HepG2 (cell line): ENCODE results near the gene CCK. TPM values are rescaled to one million over a fixed set of nuclear protein-coding genes. Genes with fewer than 3 reads are reported as not detected.

Experiments used
- ATF7-NPFF ChIP-seq: sonication (generic); formaldehyde crosslinking; IDR thresholded peaks from 2 replicates; pipeline ENCODE4 v1.8.1; 2023; ENCODE audit warnings: mild to moderate bottlenecking, low read depth, missing genetic modification reagents, moderate library complexity
- FOXK1 ChIP-seq: sonication (generic); formaldehyde crosslinking; IDR thresholded peaks from 2 replicates; pipeline ENCODE4 v1.4.0; 2020; ENCODE audit warnings: low read depth, missing genetic modification reagents, borderline replicate concordance
- HBP1 ChIP-seq: IDR thresholded peaks from 2 replicates; pipeline ENCODE4 v1.6.1; 2016; ENCODE audit warnings: low read depth, control low read depth
- HES4 ChIP-seq: sonication (generic); formaldehyde crosslinking; IDR thresholded peaks from 2 replicates; pipeline ENCODE4 v1.9.0; 2021; ENCODE audit warnings: mild to moderate bottlenecking, missing genetic modification reagents, borderline replicate concordance
- KDM6A ChIP-seq: IDR thresholded peaks from 2 replicates; pipeline ENCODE4 v1.6.1; 2016; ENCODE audit warnings: low read depth
- SNRNP70 ChIP-seq: fragments of 200-400 bp; formaldehyde crosslinking; IDR thresholded peaks from 2 replicates; pipeline ENCODE4 v1.6.1; 2017; ENCODE audit warnings: mild to moderate bottlenecking, low read depth, low read length, moderate library complexity
- TBX3 ChIP-seq: fragments of 450-650 bp; IDR thresholded peaks from 2 replicates; pipeline ENCODE4 v1.6.1; 2017; ENCODE audit warnings: antibody characterized with exemption, mild to moderate bottlenecking, inconsistent platforms, borderline replicate concordance
- ZBTB10 ChIP-seq: sonication (generic); formaldehyde crosslinking; IDR thresholded peaks from 2 replicates; pipeline ENCODE4 v1.4.0; 2020; ENCODE audit warnings: missing genetic modification reagents, borderline replicate concordance
- ZNF225 ChIP-seq: sonication (generic); formaldehyde crosslinking; IDR thresholded peaks from 2 replicates; pipeline ENCODE4 v1.4.0; 2020; ENCODE audit warnings: mild to moderate bottlenecking, missing genetic modification reagents
- ZNF317 ChIP-seq: sonication (generic); formaldehyde crosslinking; IDR thresholded peaks from 2 replicates; pipeline ENCODE4 v1.5.0; 2020; ENCODE audit warnings: mild to moderate bottlenecking, missing genetic modification reagents
- ZNF337 ChIP-seq: sonication (generic); formaldehyde crosslinking; IDR thresholded peaks from 2 replicates; pipeline ENCODE4 v1.5.1; 2020; ENCODE audit warnings: missing genetic modification reagents, low read depth, mild to moderate bottlenecking, borderline replicate concordance
- ZNF431 ChIP-seq: sonication (generic); formaldehyde crosslinking; IDR thresholded peaks from 2 replicates; pipeline ENCODE4 v1.9.0; 2022; ENCODE audit warnings: missing genetic modification reagents, low read depth, mild to moderate bottlenecking, borderline replicate concordance
- ZNF496 ChIP-seq: sonication (generic); formaldehyde crosslinking; IDR thresholded peaks from 2 replicates; pipeline ENCODE4 v1.8.1; 2023; ENCODE audit warnings: mild to moderate bottlenecking, moderate library complexity, missing genetic modification reagents; ENCODE audit not compliant: insufficient replicate concordance
- ZNF572 ChIP-seq: sonication (generic); formaldehyde crosslinking; IDR thresholded peaks from 2 replicates; pipeline ENCODE4 v1.5.1; 2020; ENCODE audit warnings: mild to moderate bottlenecking, missing genetic modification reagents
- ZNF678 ChIP-seq: sonication (generic); formaldehyde crosslinking; IDR thresholded peaks from 2 replicates; pipeline ENCODE4 v1.4.0; 2020; ENCODE audit warnings: mild to moderate bottlenecking, missing genetic modification reagents
- ZNF781 ChIP-seq: sonication (generic); formaldehyde crosslinking; IDR thresholded peaks from 2 replicates; pipeline ENCODE4 v1.5.1; 2020; ENCODE audit warnings: borderline replicate concordance, mild to moderate bottlenecking, missing genetic modification reagents; ENCODE audit errors: not compliant biosample characterization
- ZNF841 ChIP-seq: sonication (generic); formaldehyde crosslinking; IDR thresholded peaks from 2 replicates; pipeline ENCODE4 v1.8.1; 2023; ENCODE audit warnings: missing genetic modification reagents, borderline replicate concordance
- ZNF850 ChIP-seq: sonication (generic); formaldehyde crosslinking; conservative IDR thresholded peaks from 2 replicates; pipeline ENCODE4 v1.9.0; 2021; ENCODE audit warnings: mild to moderate bottlenecking, missing genetic modification reagents
- ZSCAN22 ChIP-seq: sonication (generic); formaldehyde crosslinking; IDR thresholded peaks from 2 replicates; pipeline ENCODE4 v1.4.0; 2020; ENCODE audit warnings: mild to moderate bottlenecking, missing genetic modification reagents
- polyA plus RNA-seq, 8 experiments: library from polyadenylated mRNA; depleted of rRNA in 3 of 8; stranded (reverse) in 7 of 8; unstranded in 1 of 8; fragments of >200 nt; fragmentation: Illumina TruSeq in 4 of 8; extraction: Trizol in 4 of 8; gene quantifications; 2 replicates each; pipeline versions ENCODE4 v1.2.1 to v1.2.3, GENCODE V29; 2011 to 2016; ENCODE audit warnings: low read depth in 4 of 8, missing spikeins in 1 of 8, mixed read lengths in 1 of 8; ENCODE audit not compliant: insufficient read depth in 1 of 8
- total RNA-seq, 5 experiments: library from RNA; depleted of rRNA; stranded (reverse); fragments of >200 nt; fragmentation: Illumina TruSeq; extraction: Trizol; gene quantifications; 2 replicates each; pipeline ENCODE4 v1.2.3, GENCODE V29; 2016; ENCODE audit warnings: low read depth in 1 of 5
- TF ChIP-seq, protein P1 (sequence below): sonication (generic); formaldehyde crosslinking; IDR thresholded peaks from 2 replicates; pipeline ENCODE4 v1.4.0; 2020; ENCODE audit warnings: missing genetic modification reagents; ENCODE audit errors: not compliant biosample characterization
- TF ChIP-seq, protein P2 (sequence below), 2 experiments: IDR thresholded peaks; 2 replicates each; pipeline ENCODE4 v1.6.1; 2011 to 2012; ENCODE audit warnings: low read length in 2 of 2, borderline replicate concordance in 1 of 2, low read depth in 1 of 2, mild to moderate bottlenecking in 1 of 2, moderate library complexity in 1 of 2

The CCK gene
- total and polyA plus RNA-seq, 2 of the 13 experiments (the other 11 are each of a cell fraction or from before 2014, with no cell fraction given): not detected

GRCh38 chr3:42300013-42300412 is 34.0 kb upstream of the CCK start (continued):
- TF ChIP-seq ZNF496 (CRISPR knock-in tag) (no peak), ZNF572 (CRISPR knock-in tag) (no peak), ZNF317 (CRISPR knock-in tag) (no peak), ZNF781 (CRISPR knock-in tag) (no peak), HBP1 (CRISPR knock-in tag) (peak; percentile 89), ZNF850 (CRISPR knock-in tag) (no peak), ZBTB10 (CRISPR knock-in tag) (no peak), TBX3 (no peak), HES4 (CRISPR knock-in tag) (no peak), ZSCAN22 (no peak), KDM6A (no peak), ZNF225 (CRISPR knock-in tag) (no peak), ZNF431 (CRISPR knock-in tag) (no peak), ZNF337 (CRISPR knock-in tag) (no peak), ATF7-NPFF (CRISPR knock-in tag) (no peak), SNRNP70 (no peak), FOXK1 (CRISPR knock-in tag) (peak; percentile 42; the same call in 1 of the 2 replicates), ZNF841 (0 out of 2 replicates have a peak, but pooled peaks have one; percentile 36), ZNF678 (CRISPR knock-in tag) (no peak)
- TF ChIP-seq, protein P1, sequence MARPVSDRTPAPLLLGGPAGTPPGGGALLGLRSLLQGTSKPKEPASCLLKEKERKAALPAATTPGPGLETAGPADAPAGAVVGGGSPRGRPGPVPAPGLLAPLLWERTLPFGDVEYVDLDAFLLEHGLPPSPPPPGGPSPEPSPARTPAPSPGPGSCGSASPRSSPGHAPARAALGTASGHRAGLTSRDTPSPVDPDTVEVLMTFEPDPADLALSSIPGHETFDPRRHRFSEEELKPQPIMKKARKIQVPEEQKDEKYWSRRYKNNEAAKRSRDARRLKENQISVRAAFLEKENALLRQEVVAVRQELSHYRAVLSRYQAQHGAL (CRISPR knock-in tag): peak; percentile 48
- TF ChIP-seq, protein P2, sequence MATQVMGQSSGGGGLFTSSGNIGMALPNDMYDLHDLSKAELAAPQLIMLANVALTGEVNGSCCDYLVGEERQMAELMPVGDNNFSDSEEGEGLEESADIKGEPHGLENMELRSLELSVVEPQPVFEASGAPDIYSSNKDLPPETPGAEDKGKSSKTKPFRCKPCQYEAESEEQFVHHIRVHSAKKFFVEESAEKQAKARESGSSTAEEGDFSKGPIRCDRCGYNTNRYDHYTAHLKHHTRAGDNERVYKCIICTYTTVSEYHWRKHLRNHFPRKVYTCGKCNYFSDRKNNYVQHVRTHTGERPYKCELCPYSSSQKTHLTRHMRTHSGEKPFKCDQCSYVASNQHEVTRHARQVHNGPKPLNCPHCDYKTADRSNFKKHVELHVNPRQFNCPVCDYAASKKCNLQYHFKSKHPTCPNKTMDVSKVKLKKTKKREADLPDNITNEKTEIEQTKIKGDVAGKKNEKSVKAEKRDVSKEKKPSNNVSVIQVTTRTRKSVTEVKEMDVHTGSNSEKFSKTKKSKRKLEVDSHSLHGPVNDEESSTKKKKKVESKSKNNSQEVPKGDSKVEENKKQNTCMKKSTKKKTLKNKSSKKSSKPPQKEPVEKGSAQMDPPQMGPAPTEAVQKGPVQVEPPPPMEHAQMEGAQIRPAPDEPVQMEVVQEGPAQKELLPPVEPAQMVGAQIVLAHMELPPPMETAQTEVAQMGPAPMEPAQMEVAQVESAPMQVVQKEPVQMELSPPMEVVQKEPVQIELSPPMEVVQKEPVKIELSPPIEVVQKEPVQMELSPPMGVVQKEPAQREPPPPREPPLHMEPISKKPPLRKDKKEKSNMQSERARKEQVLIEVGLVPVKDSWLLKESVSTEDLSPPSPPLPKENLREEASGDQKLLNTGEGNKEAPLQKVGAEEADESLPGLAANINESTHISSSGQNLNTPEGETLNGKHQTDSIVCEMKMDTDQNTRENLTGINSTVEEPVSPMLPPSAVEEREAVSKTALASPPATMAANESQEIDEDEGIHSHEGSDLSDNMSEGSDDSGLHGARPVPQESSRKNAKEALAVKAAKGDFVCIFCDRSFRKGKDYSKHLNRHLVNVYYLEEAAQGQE (IDR thresholded peaks at IDR 0.05; ENCODE audit: borderline replicate concordance in 1 of 2, low read depth in 1 of 2, low read length in 2 of 2): peak; percentile 91 to 99
